GM12875 (cell line): ENCODE data around the gene COQ5.
"Not testable (repeated sequence)": the region's sequence is repeated elsewhere in the genome, so short reads cannot be mapped to it uniquely, and the experiment has no call there.

ENCODE experiments used
- H3K4me3 ChIP-seq: one replicate; pipeline ENCODE4 v1.5.1; 2011; ENCODE audit warnings: low read depth, low read length, control low read depth
- CTCF ChIP-seq: IDR thresholded peaks from 2 replicates; pipeline ENCODE4 v1.5.1; 2011; ENCODE audit warnings: low read depth, mild to moderate bottlenecking, control low read depth, inconsistent platforms, low read length, moderate library complexity, borderline replicate concordance; ENCODE audit not compliant: insufficient read depth

COQ5 gene

GRCh38 chr12:120529641-120530417, 871 bp upstream of the COQ5 start:
- no peak for TF ChIP-seq CTCF
- H3K4me3 ChIP-seq = no peak overlapping the region

DNA sequence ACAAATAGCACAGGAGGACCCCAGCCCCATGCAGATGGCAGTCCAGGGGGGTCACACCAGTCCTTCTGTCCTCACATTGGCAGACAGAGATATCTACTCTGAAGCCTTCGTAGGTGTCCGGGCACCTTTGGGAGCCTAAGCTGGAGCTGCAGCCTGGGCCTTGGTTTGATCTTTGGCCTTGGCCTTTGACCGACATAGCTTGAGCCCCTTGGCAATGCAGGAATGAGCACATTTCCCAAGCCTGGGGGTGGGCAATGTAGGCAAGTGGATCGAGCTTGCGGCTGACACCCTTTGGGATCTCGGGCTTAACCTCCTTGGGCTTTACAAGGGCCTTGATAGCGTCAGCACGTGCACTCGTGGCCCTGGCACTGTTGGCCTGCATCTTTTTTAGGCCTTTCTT, 6.4 kb downstream of the COQ5 start:
- no peak for TF ChIP-seq CTCF
- H3K4me3 ChIP-seq = no peak overlapping the region

GRCh38 chr12:120519324-120519723, 9.6 kb downstream of the COQ5 start:
- not testable (repeated sequence) for H3K4me3 ChIP-seq

DNA sequence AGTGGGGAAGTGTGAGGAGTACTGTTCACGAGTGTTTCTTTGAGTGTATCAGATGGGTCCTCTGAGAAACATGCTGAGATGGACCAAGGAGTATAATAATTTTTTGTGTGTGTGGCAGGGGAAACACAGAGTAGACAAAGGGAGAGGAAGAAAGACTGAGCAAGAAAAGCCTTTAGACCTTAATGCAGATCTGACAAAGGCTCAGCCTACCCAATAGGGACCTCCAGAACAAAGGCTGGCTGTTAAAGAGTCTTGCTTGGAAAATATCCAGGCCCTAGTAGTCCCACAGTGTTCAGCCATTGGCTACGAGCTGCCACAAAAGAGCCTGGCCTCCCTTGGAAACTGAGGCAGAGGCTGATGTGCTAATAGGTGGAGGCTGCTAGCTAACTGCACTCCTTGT, 13.5 kb downstream of the COQ5 start:
- no peak overlapping the region for H3K4me3 ChIP-seq
- TF ChIP-seq CTCF = no peak

DNA sequence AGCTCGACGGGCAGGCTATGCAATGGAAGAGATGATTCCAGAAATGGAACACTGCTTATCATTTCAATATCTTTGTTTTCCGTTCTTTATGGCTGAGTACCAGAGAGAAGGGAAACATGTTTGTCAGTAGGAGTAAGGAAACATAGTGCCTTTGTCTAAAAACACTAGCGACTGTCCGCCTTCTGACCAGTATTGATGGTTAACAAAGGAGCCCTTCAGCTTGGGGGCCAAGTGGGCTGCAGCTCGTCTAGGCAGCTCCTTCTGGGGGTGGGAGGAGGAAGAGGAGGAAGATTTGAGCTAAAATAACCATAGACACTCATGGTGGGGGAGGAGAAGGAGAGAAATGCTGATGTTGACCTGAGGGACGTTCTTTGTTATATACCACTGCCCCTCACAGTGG, 15.0 kb downstream of the COQ5 start:
- no peak for TF ChIP-seq CTCF
- H3K4me3 ChIP-seq = no peak overlapping the region

GRCh38 chr12:120508537-120508936, 20.4 kb downstream of the COQ5 start:
- TF ChIP-seq CTCF = no peak
- H3K4me3 ChIP-seq = no peak overlapping the region

- H3K4me3 ChIP-seq = no peak overlapping the region
- TF ChIP-seq CTCF = no peak
Observed at GRCh38 chr12:120504587-120504986, 24.4 kb downstream of the COQ5 start.
